ENCODE results near the gene NRL.
A peak's percentile ranks its signal among the peaks of the same experiment; 100 is the strongest.

NRL gene

DNA sequence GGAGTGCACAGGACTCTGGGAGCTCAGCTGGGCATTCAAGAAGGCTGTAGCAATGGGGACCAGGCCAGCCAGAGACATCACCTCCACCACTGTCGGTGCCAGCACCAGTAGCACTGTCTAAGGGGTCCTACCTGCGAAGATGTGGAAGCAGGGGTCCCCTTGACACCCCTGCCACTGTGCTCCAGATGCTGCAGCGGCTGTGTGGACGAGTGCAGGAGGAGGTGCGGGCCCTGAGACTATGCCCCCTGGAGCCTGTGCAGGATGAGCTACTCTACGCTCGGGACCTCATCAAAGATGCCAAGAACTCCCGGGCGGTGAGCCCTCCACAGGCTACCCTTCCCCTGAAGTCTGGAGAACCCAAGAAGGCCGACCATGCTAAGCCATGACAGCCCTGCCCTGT is 54.3 kb downstream of the NRL start:
- FAIRE-seq: no peak
- no peak for DNase-seq (ENCODE audit: insufficient read length, low spot score)
- TF ChIP-seq POLR2AphosphoS5 (IDR thresholded peaks at IDR 0.05; ENCODE audit: low read depth, low read length): no peak
- no peak for TF ChIP-seq PAX5 (IDR thresholded peaks at IDR 0.05; ENCODE audit: insufficient read depth, low read length, severe bottlenecking)
- TF ChIP-seq POU2F2 (IDR thresholded peaks at IDR 0.05; ENCODE audit: low read depth, low read length): no peak
- TF ChIP-seq SPI1 (IDR thresholded peaks at IDR 0.05; ENCODE audit: low read depth, low read length): no peak
- no peak for TF ChIP-seq POLR2A (IDR thresholded peaks at IDR 0.05; ENCODE audit: low read depth, low read length)
- TF ChIP-seq TAF1 (IDR thresholded peaks at IDR 0.05; ENCODE audit: low read depth, low read length): no peak

DNA sequence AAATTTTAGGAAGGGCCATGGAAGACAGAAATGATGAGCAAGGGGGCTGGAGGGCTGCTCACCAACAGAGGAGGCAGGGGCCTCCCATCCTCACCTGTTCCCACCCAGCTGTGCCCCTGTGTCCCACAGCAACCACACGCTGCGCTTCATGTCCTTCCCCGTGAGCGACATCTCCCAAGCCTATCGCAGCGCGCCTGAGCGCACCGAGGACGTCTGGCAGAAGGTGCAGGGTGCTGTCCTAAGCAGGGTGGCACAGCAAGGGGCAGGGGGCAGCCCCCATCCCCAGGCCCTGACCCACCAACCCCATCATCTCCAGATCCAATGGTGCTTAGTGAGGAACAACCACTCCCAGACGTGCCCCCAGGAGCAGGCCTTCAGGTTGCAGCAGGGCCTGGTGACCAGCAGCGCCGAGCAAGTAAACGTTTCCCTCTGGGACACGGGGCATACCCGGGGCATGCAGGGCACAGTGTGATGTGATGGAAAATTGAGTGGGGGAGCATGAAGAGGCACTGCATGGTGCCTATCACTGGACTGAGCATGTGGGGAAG is 54.8 kb downstream of the NRL start:
- TF ChIP-seq POLR2AphosphoS5 (IDR thresholded peaks at IDR 0.05; ENCODE audit: low read depth, low read length) (no peak), TAF1 (IDR thresholded peaks at IDR 0.05; ENCODE audit: low read depth, low read length) (no peak), SPI1 (IDR thresholded peaks at IDR 0.05; ENCODE audit: low read depth, low read length) (no peak), POLR2A (IDR thresholded peaks at IDR 0.05; ENCODE audit: low read depth, low read length) (no peak), POU2F2 (IDR thresholded peaks at IDR 0.05; ENCODE audit: low read depth, low read length) (no peak), PAX5 (IDR thresholded peaks at IDR 0.05; ENCODE audit: insufficient read depth, low read length, severe bottlenecking) (no peak)
- FAIRE-seq: no peak

DNA sequence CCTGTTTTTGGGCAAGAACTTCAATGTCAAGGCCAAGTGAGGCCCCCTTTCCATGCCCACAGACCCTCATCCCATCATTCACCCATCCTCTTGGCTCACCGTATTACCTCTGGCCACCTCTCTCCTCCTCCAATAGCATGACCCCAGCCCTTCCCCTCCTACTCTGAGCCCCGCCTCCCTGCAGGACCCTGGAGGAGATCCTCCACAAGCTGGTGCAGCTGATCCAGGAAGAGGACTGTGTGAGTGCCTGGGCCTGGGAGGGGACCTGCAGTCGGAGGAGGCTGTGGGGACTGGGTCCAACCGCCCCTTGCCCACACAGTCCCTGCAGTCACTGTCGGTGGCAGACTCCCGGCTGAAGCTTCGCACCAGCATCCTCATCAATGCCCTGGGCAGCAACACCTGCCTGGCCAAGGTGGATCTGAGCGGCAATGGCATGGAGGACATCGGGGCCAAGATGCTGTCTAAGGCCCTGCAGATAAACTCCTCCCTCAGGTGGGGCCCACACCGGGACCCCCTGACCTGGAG is 55.7 kb downstream of the NRL start:
- FAIRE-seq: no peak
- no peak for TF ChIP-seq SPI1 (IDR thresholded peaks at IDR 0.05; ENCODE audit: low read depth, low read length)
- TF ChIP-seq TAF1 (IDR thresholded peaks at IDR 0.05; ENCODE audit: low read depth, low read length): no peak
- no peak for TF ChIP-seq PAX5 (IDR thresholded peaks at IDR 0.05; ENCODE audit: insufficient read depth, low read length, severe bottlenecking)
- no peak for TF ChIP-seq POLR2A (IDR thresholded peaks at IDR 0.05; ENCODE audit: low read depth, low read length)
- TF ChIP-seq POU2F2 (IDR thresholded peaks at IDR 0.05; ENCODE audit: low read depth, low read length): no peak
- no peak for TF ChIP-seq POLR2AphosphoS5 (IDR thresholded peaks at IDR 0.05; ENCODE audit: low read depth, low read length)
- no peak for DNase-seq (ENCODE audit: insufficient read length, low spot score)

More for the DNA sequence above, 54.8 kb downstream of the NRL start:
- DNase-seq (ENCODE audit: insufficient read length, low spot score): no peak

DNA sequence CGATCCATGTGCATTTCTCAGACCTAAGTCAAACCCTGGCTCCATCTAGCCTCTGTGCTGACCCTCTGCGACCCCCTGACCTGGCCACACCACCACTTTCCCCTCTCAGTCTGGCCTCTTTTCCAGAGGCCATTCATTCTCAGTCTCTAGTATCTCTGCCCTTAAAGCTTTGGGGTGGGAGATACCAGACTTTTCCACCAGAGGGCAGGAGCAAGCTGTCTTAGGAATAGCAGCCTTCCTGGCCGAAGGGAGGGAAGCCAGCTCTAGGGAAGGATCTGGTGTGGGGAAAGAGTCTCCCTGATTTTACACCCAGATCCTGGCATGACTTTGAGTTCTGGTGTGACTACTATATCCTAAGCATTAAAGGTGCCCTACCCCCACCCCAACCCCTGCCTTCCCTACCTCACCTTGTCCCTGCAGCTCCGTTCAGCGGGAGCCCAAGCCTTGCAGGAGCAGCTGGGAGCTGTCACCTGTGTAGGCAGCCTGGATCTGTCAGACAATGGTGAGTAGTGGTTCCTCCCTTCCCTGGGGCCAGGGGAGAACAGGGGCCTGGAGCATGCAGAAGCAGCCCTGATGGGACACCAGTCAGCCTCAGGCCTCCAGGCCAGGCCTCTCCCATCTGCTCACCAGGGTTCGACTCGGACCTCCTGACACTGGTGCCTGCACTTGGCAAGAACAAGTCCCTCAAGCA is 56.3 kb downstream of the NRL start:
- FAIRE-seq (peak; percentile 80), DNase-seq (ENCODE audit: insufficient read length, low spot score) (peak; percentile 84)
- no peak for TF ChIP-seq POLR2A (IDR thresholded peaks at IDR 0.05; ENCODE audit: low read depth, low read length)
- no peak for TF ChIP-seq POLR2AphosphoS5 (IDR thresholded peaks at IDR 0.05; ENCODE audit: low read depth, low read length)
- no peak for TF ChIP-seq POU2F2 (IDR thresholded peaks at IDR 0.05; ENCODE audit: low read depth, low read length)
- TF ChIP-seq SPI1 (IDR thresholded peaks at IDR 0.05; ENCODE audit: low read depth, low read length): no peak
- no peak for TF ChIP-seq PAX5 (IDR thresholded peaks at IDR 0.05; ENCODE audit: insufficient read depth, low read length, severe bottlenecking)
- TF ChIP-seq TAF1 (IDR thresholded peaks at IDR 0.05; ENCODE audit: low read depth, low read length): no peak

DNA sequence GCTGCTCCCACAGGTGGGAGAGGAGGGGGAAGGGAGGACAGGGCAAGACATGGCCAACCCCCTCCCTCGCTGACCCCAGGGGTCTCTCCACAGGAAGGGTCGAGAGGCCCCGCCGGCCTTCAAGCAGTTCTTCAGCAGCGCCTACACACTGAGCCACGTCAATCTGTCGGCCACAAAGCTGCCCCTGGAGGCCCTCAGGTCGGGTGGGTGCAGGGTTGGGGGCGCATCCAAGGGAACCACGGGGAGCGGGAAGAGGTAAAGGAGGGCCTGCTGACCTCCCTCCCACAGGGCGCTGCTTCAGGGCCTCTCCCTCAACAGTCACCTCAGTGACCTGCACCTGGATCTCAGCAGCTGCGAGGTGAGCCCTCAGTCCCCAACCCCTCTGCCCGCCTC is 56.9 kb downstream of the NRL start:
- no peak for TF ChIP-seq POLR2AphosphoS5 (IDR thresholded peaks at IDR 0.05; ENCODE audit: low read depth, low read length)
- no peak for TF ChIP-seq PAX5 (IDR thresholded peaks at IDR 0.05; ENCODE audit: insufficient read depth, low read length, severe bottlenecking)
- TF ChIP-seq POU2F2 (IDR thresholded peaks at IDR 0.05; ENCODE audit: low read depth, low read length): no peak
- TF ChIP-seq TAF1 (IDR thresholded peaks at IDR 0.05; ENCODE audit: low read depth, low read length): no peak
- no peak for TF ChIP-seq SPI1 (IDR thresholded peaks at IDR 0.05; ENCODE audit: low read depth, low read length)
- no peak for TF ChIP-seq POLR2A (IDR thresholded peaks at IDR 0.05; ENCODE audit: low read depth, low read length)
- DNase-seq (ENCODE audit: insufficient read length, low spot score) (no peak), FAIRE-seq (no peak)

DNA sequence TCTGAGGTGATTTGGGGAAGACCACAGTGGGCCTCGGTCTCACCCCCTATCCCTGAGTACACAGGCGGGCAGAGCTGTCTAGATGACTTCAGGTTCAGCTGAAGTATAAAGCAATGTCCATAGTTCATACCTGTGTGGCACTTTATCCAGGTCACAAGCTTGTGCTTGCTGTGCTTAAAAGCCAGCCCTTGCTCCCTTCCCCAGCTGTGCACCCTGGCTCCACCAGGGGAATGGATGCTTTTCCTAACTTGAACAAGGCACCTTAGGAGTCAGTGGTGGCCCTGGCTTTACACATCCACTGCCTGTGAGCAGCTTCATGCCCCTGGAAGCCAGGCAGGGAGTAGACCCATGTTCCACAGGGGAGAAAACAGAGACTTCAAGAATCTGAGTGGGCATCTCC is 57.5 kb downstream of the NRL start:
- FAIRE-seq (no peak), DNase-seq (ENCODE audit: insufficient read length, low spot score) (peak; percentile 12)
- TF ChIP-seq POU2F2 (IDR thresholded peaks at IDR 0.05; ENCODE audit: low read depth, low read length): no peak
- TF ChIP-seq PAX5 (IDR thresholded peaks at IDR 0.05; ENCODE audit: insufficient read depth, low read length, severe bottlenecking): no peak
- no peak for TF ChIP-seq SPI1 (IDR thresholded peaks at IDR 0.05; ENCODE audit: low read depth, low read length)
- no peak for TF ChIP-seq POLR2A (IDR thresholded peaks at IDR 0.05; ENCODE audit: low read depth, low read length)
- TF ChIP-seq TAF1 (IDR thresholded peaks at IDR 0.05; ENCODE audit: low read depth, low read length): no peak
- no peak for TF ChIP-seq POLR2AphosphoS5 (IDR thresholded peaks at IDR 0.05; ENCODE audit: low read depth, low read length)

DNA sequence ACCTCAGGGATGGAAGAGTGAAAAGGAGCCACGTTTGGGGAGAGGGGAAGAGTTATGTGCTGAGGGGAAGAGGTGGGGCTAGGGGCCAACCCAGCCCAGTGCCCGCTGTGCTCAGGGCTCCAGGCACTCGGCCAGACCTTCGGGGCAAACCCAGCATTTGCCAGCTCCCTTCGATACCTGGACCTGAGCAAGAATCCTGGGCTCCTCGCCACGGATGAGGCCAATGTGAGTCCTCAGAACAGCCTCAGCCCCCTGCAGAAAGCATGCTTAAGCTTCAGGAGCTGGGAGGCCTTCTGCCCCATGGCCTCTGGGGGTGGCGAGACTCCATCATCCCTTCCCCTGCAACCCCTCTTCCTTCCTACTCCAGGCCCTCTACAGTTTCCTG is 58.0 kb downstream of the NRL start:
- no peak for FAIRE-seq
- peak; percentile 10 for DNase-seq (ENCODE audit: insufficient read length, low spot score)
- TF ChIP-seq TAF1 (IDR thresholded peaks at IDR 0.05; ENCODE audit: low read depth, low read length) (no peak), PAX5 (IDR thresholded peaks at IDR 0.05; ENCODE audit: insufficient read depth, low read length, severe bottlenecking) (no peak), POU2F2 (IDR thresholded peaks at IDR 0.05; ENCODE audit: low read depth, low read length) (no peak), POLR2AphosphoS5 (IDR thresholded peaks at IDR 0.05; ENCODE audit: low read depth, low read length) (no peak), POLR2A (IDR thresholded peaks at IDR 0.05; ENCODE audit: low read depth, low read length) (no peak), SPI1 (IDR thresholded peaks at IDR 0.05; ENCODE audit: low read depth, low read length) (no peak)

DNA sequence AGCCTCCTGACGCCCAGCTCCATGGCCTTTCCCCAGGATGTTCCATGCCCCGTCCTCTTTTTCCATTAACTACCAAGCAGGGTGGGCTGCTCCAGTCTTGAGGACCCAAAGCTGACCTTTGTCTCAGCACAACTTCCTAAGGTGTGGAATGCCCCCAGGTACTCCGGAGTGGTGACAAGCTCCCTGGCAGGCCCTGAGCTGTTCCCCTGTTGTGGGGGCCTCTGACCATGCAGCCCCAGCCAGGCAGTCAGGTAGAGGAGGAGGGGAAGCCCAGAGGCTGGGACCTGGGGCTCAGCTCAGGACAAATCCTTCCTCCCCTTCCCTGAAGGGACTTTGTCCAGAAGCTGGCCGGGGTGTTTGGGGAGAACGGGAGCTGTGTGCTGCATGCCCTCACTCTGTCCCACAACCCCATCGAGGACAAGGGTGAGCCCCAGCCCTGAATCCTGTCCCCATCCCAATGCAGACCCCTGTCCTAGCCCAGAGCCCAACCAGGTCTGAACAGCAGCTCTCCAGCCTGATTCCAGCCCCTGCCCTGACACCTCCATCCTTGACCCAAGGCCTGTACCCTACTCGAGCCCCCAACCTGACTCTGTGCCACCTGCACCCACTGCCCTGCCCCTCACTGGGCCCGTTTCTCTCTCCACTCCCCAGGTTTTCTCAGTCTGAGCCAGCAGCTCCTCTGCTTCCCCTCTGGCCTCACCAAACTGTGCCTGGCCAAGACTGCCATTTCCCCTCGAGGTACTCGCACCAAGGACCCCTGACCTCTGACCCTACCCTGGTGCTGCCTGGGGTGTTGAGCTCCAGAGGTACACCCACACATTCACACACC is 58.6 kb downstream of the NRL start:
- TF ChIP-seq POU2F2 (IDR thresholded peaks at IDR 0.05; ENCODE audit: low read depth, low read length) (no peak), POLR2AphosphoS5 (IDR thresholded peaks at IDR 0.05; ENCODE audit: low read depth, low read length) (no peak), TAF1 (IDR thresholded peaks at IDR 0.05; ENCODE audit: low read depth, low read length) (no peak), SPI1 (IDR thresholded peaks at IDR 0.05; ENCODE audit: low read depth, low read length) (no peak), POLR2A (IDR thresholded peaks at IDR 0.05; ENCODE audit: low read depth, low read length) (no peak), PAX5 (IDR thresholded peaks at IDR 0.05; ENCODE audit: insufficient read depth, low read length, severe bottlenecking) (no peak)
- FAIRE-seq (no peak), DNase-seq (ENCODE audit: insufficient read length, low spot score) (peak; percentile 3)

DNA sequence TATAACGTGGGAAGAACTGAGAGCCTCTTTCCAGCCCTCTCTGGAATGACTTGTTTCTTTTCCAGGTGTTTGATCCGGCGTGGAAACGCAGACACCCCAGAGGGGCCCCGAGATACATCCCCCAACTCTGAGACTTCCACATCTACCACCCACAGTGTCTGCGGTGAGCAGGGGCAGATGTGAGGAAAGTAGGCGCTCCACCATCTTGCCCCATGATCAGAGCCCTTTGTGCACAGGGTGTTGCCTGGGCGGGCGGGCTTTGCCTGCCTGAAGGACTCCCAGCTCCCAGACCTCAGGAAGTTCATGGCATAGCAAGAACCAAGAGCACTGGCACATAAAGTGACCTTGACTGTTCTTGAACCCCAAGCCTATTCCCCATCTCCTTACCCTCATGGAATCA is 60.1 kb downstream of the NRL start:
- TF ChIP-seq PAX5 (IDR thresholded peaks at IDR 0.05; ENCODE audit: insufficient read depth, low read length, severe bottlenecking) (no peak), TAF1 (IDR thresholded peaks at IDR 0.05; ENCODE audit: low read depth, low read length) (no peak), POLR2AphosphoS5 (IDR thresholded peaks at IDR 0.05; ENCODE audit: low read depth, low read length) (no peak), POLR2A (IDR thresholded peaks at IDR 0.05; ENCODE audit: low read depth, low read length) (no peak), POU2F2 (IDR thresholded peaks at IDR 0.05; ENCODE audit: low read depth, low read length) (no peak), SPI1 (IDR thresholded peaks at IDR 0.05; ENCODE audit: low read depth, low read length) (no peak)
- FAIRE-seq (no peak), DNase-seq (ENCODE audit: insufficient read length, low spot score) (no peak)
